ENCODE results near the gene F10. TPM values are rescaled to one million over a fixed set of nuclear protein-coding genes. Genes with fewer than 3 reads are reported as not detected.
A peak's percentile ranks its signal among the peaks of the same experiment; 100 is the strongest.
"Not testable (repeated sequence)": the region's sequence is repeated elsewhere in the genome, so short reads cannot be mapped to it uniquely, and the experiment has no call there.

The F10 gene
- total and polyA plus RNA-seq, 2 experiments from 2014 or later, result 0.76 to 1.6 TPM

GRCh38 chr13:113108521-113108920, 14.1 kb upstream of the F10 start:
- H3K4me1 ChIP-seq (ENCODE audit: insufficient read depth); H3K4me3 Mint-ChIP-seq; H3K79me2 ChIP-seq (replicated peaks; ENCODE audit: insufficient read depth); H3K36me3 Mint-ChIP-seq (ENCODE audit: low read depth); DNase-seq (ENCODE audit: low spot score); H3K4me3 ChIP-seq; ATAC-seq; H3K9me3 Mint-ChIP-seq; H3K27ac Mint-ChIP-seq; H2AFZ ChIP-seq; H3K27ac ChIP-seq (ENCODE audit: low read depth); H3K9me2 ChIP-seq (ENCODE audit: insufficient read depth); H3F3A ChIP-seq (replicated peaks; ENCODE audit: low read depth); H4K20me1 ChIP-seq (replicated peaks; ENCODE audit: insufficient read depth); H3K4me2 ChIP-seq; H3K36me3 ChIP-seq (ENCODE audit: insufficient read depth); H3K4me1 Mint-ChIP-seq: not testable (repeated sequence)
- peaks cover 21% of the 10 kb centered on the region for H3K27me3 Mint-ChIP-seq (ENCODE audit: insufficient read depth, low read depth, poor library complexity)
- peaks cover 28% of the 10 kb centered on the region for H3K27me3 ChIP-seq (ENCODE audit: insufficient read depth)

- ATAC-seq, result peak; percentile 71
- H3K4me3 Mint-ChIP-seq, result peak overlapping the region; percentile 58
- no peak overlapping the region for H3K27ac ChIP-seq (ENCODE audit: low read depth)
- peaks cover 9% of the 10 kb centered on the region; the same call in 2 of the 3 replicates for H3K4me1 Mint-ChIP-seq
- peaks cover 21% of the 10 kb centered on the region for H3K27me3 Mint-ChIP-seq (ENCODE audit: insufficient read depth, low read depth, poor library complexity)
- H3K4me2 ChIP-seq, result peak overlapping the region; percentile 80
- H3K36me3 ChIP-seq (ENCODE audit: insufficient read depth), result no peaks in the 10 kb centered on the region
- TF ChIP-seq ZNF114 (CRISPR knock-in tag; IDR thresholded peaks at IDR 0.05) (no peak), EZH2phosphoT487 (IDR thresholded peaks at IDR 0.05; ENCODE audit: unreplicated experiment) (no peak), NANOG (IDR thresholded peaks at IDR 0.05; ENCODE audit: borderline replicate concordance) (no peak), EZH2 (IDR thresholded peaks at IDR 0.05; ENCODE audit: low read depth, unreplicated experiment) (peak; percentile 68)
- H3K79me2 ChIP-seq (replicated peaks; ENCODE audit: insufficient read depth), result no peaks in the 10 kb centered on the region
- H3K36me3 Mint-ChIP-seq (ENCODE audit: low read depth), result peaks cover 4% of the 10 kb centered on the region; the same call in 2 of the 3 replicates
- H4K20me1 ChIP-seq (replicated peaks; ENCODE audit: insufficient read depth), result no peaks in the 10 kb centered on the region
- H2AFZ ChIP-seq, result peak overlapping the region; percentile 94
- H3K4me3 ChIP-seq, result peak overlapping the region; percentile 54
- H3K9me2 ChIP-seq (ENCODE audit: insufficient read depth), result no peaks in the 10 kb centered on the region
- peaks cover 10% of the 10 kb centered on the region; the same call in 2 of the 3 replicates for H3K9me3 Mint-ChIP-seq
- H3K4me1 ChIP-seq (ENCODE audit: insufficient read depth), result peaks cover 4% of the 10 kb centered on the region; the same call in 1 of the 2 replicates
- H3F3A ChIP-seq (replicated peaks; ENCODE audit: low read depth), result no peaks in the 10 kb centered on the region
- DNase-seq (ENCODE audit: low spot score), result peak; percentile 67
- peaks cover 28% of the 10 kb centered on the region for H3K27me3 ChIP-seq (ENCODE audit: insufficient read depth)
- H3K27ac Mint-ChIP-seq, result no peak overlapping the region
Observed at GRCh38 chr13:113109151-113110047, 13.2 kb upstream of the F10 start.

- peaks cover 4% of the 10 kb centered on the region; the same call in 1 of the 2 replicates for H3K4me1 ChIP-seq (ENCODE audit: insufficient read depth)
- peak overlapping the region; percentile 54; the same call in 2 of the 3 replicates for H3K4me3 Mint-ChIP-seq
- H3K79me2 ChIP-seq (replicated peaks; ENCODE audit: insufficient read depth), result no peaks in the 10 kb centered on the region
- H3K27ac Mint-ChIP-seq, result no peak overlapping the region
- H3K27ac ChIP-seq (ENCODE audit: low read depth), result no peak overlapping the region
- H3K9me2 ChIP-seq (ENCODE audit: insufficient read depth), result no peaks in the 10 kb centered on the region
- no peaks in the 10 kb centered on the region for H3F3A ChIP-seq (replicated peaks; ENCODE audit: low read depth)
- H3K36me3 ChIP-seq (ENCODE audit: insufficient read depth), result no peaks in the 10 kb centered on the region
- H3K4me3 ChIP-seq, result peak overlapping the region; percentile 54
- peak; percentile 63 for ATAC-seq
- H3K9me3 Mint-ChIP-seq, result peaks cover 10% of the 10 kb centered on the region; the same call in 2 of the 3 replicates
- DNase-seq (ENCODE audit: low spot score), result peak; percentile 55
- H3K36me3 Mint-ChIP-seq (ENCODE audit: low read depth), result peaks cover 4% of the 10 kb centered on the region; the same call in 2 of the 3 replicates
- peaks cover 21% of the 10 kb centered on the region for H3K27me3 Mint-ChIP-seq (ENCODE audit: insufficient read depth, low read depth, poor library complexity)
- H2AFZ ChIP-seq, result peak overlapping the region; percentile 94
- no peaks in the 10 kb centered on the region for H4K20me1 ChIP-seq (replicated peaks; ENCODE audit: insufficient read depth)
- peak overlapping the region; percentile 80 for H3K4me2 ChIP-seq
- no peak for TF ChIP-seq ZNF331 (CRISPR knock-in tag; IDR thresholded peaks at IDR 0.05; ENCODE audit: low read depth)
- no peak for TF ChIP-seq CREB1 (CRISPR knock-in tag; IDR thresholded peaks at IDR 0.05; ENCODE audit: low read depth)
- TF ChIP-seq NANOG (IDR thresholded peaks at IDR 0.05; ENCODE audit: borderline replicate concordance), result no peak
- no peak for TF ChIP-seq EZH2phosphoT487 (IDR thresholded peaks at IDR 0.05; ENCODE audit: unreplicated experiment)
- no peak for TF ChIP-seq JUNB (IDR thresholded peaks at IDR 0.05; ENCODE audit: unreplicated experiment)
- TF ChIP-seq EZH2 (IDR thresholded peaks at IDR 0.05; ENCODE audit: low read depth, unreplicated experiment), result peak; percentile 38
- peaks cover 28% of the 10 kb centered on the region for H3K27me3 ChIP-seq (ENCODE audit: insufficient read depth)
- peaks cover 5% of the 10 kb centered on the region; the same call in 2 of the 3 replicates for H3K4me1 Mint-ChIP-seq
Observed at GRCh38 chr13:113110048-113110851, 12.3 kb upstream of the F10 start.

Measured in GM23338 (cell line).